Osteoblast (primary cell): ENCODE results near the gene HDAC11. TPM values are rescaled to one million over a fixed set of nuclear protein-coding genes. Genes with fewer than 3 reads are reported as not detected.

Source experiments
- DNase-seq: peaks from one replicate; pipeline ENCODE4 v3.0.0; 2011; ENCODE audit warnings: low spot score, mixed read lengths; ENCODE audit not compliant: insufficient read length; ENCODE audit errors: missing footprints
- H2AFZ ChIP-seq: 2 replicates; pipeline ENCODE4 v1.6.0; 2011; ENCODE audit warnings: mild to moderate bottlenecking, low read length
- H3K27ac ChIP-seq: 2 replicates; pipeline ENCODE4 v1.5.1; 2011; ENCODE audit warnings: mild to moderate bottlenecking, low read depth, low read length, moderate library complexity
- H3K27me3 ChIP-seq: 2 replicates; pipeline ENCODE4 v1.6.0; 2012; ENCODE audit warnings: mild to moderate bottlenecking, control low read depth, inconsistent platforms, low read length, moderate library complexity; ENCODE audit not compliant: insufficient read depth
- H3K36me3 ChIP-seq: 2 replicates; pipeline ENCODE4 v1.5.1; 2011; ENCODE audit warnings: mild to moderate bottlenecking, low read length, control low read depth, moderate library complexity; ENCODE audit not compliant: insufficient read depth
- H3K4me1 ChIP-seq: 2 replicates; pipeline ENCODE4 v1.5.1; 2011; ENCODE audit warnings: mild to moderate bottlenecking, low read length, control low read depth, moderate library complexity; ENCODE audit not compliant: insufficient read depth
- H3K4me2 ChIP-seq: 2 replicates; pipeline ENCODE4 v1.6.0; 2011; ENCODE audit warnings: mild to moderate bottlenecking, low read length; ENCODE audit not compliant: insufficient read depth
- H3K4me3 ChIP-seq: fragments of 200-600 bp; sonication (generic); 3 replicates; pipeline ENCODE4 v1.5.1; 2012; ENCODE audit warnings: mild to moderate bottlenecking, low read length, inconsistent platforms; ENCODE audit not compliant: insufficient read depth
- H3K79me2 ChIP-seq: 2 replicates; pipeline ENCODE4 v1.6.0; 2012; ENCODE audit warnings: mild to moderate bottlenecking, low read length, control low read depth, inconsistent platforms; ENCODE audit not compliant: insufficient read depth
- H3K9me3 ChIP-seq: 2 replicates; pipeline ENCODE4 v1.5.1; 2011; ENCODE audit warnings: low read depth, low read length, control low read depth
- H4K20me1 ChIP-seq: 2 replicates; pipeline ENCODE4 v1.6.0; 2012; ENCODE audit warnings: mild to moderate bottlenecking, low read length, control low read depth; ENCODE audit not compliant: insufficient read depth
- CTCF ChIP-seq: IDR thresholded peaks from 2 replicates; pipeline ENCODE4 v1.5.1; 2011; ENCODE audit warnings: mild to moderate bottlenecking, low read depth, low read length, moderate library complexity; ENCODE audit errors: extremely low read depth
- total RNA-seq: library from RNA; depleted of rRNA; stranded (reverse); fragments of >200 nt; gene quantifications from 2 replicates; pipeline ENCODE4 v1.2.3, GENCODE V29; 2012

Gene HDAC11
- total RNA-seq, 1 donor = 11.2 TPM

GRCh38 chr3:13500133-13500885, 20.2 kb downstream of the HDAC11 start:
- peak; percentile 93 for DNase-seq
- no peaks in the 10 kb centered on the region for H3K9me3 ChIP-seq
- no peaks in the 10 kb centered on the region for H3K36me3 ChIP-seq
- H3K27ac ChIP-seq = no peak overlapping the region
- peaks cover 7% of the 10 kb centered on the region for H3K4me1 ChIP-seq
- H4K20me1 ChIP-seq = peaks cover 4% of the 10 kb centered on the region
- H2AFZ ChIP-seq = no peak overlapping the region
- peak; percentile 61 for TF ChIP-seq CTCF
- H3K27me3 ChIP-seq = no peaks in the 10 kb centered on the region
- no peak overlapping the region for H3K4me3 ChIP-seq
- no peaks in the 10 kb centered on the region for H3K79me2 ChIP-seq
- no peak overlapping the region for H3K4me2 ChIP-seq

- no peaks in the 10 kb centered on the region for H3K9me3 ChIP-seq
- H3K4me1 ChIP-seq = peaks cover 7% of the 10 kb centered on the region
- H3K4me2 ChIP-seq = no peak overlapping the region
- no peak overlapping the region for H3K4me3 ChIP-seq
- H3K79me2 ChIP-seq = no peaks in the 10 kb centered on the region
- H4K20me1 ChIP-seq = peaks cover 1% of the 10 kb centered on the region
- no peak overlapping the region for H2AFZ ChIP-seq
- no peak overlapping the region for H3K27ac ChIP-seq
- TF ChIP-seq CTCF = no peak
- no peaks in the 10 kb centered on the region for H3K36me3 ChIP-seq
- peak; percentile 32 for DNase-seq
- no peaks in the 10 kb centered on the region for H3K27me3 ChIP-seq
These were observed 20.9 kb downstream of the HDAC11 start for GRCh38 chr3:13501056-13501455.

- peak; percentile 22 for DNase-seq
- H3K27me3 ChIP-seq = no peaks in the 10 kb centered on the region
- no peak overlapping the region for H2AFZ ChIP-seq
- no peaks in the 10 kb centered on the region for H3K79me2 ChIP-seq
- H4K20me1 ChIP-seq = no peaks in the 10 kb centered on the region
- no peaks in the 10 kb centered on the region for H3K36me3 ChIP-seq
- H3K27ac ChIP-seq = no peak overlapping the region
- H3K4me1 ChIP-seq = peaks cover 7% of the 10 kb centered on the region
- no peak overlapping the region for H3K4me2 ChIP-seq
- no peak overlapping the region for H3K4me3 ChIP-seq
- no peaks in the 10 kb centered on the region for H3K9me3 ChIP-seq
- TF ChIP-seq CTCF = no peak
These were observed 21.4 kb downstream of the HDAC11 start for GRCh38 chr3:13501521-13501920.

- H3K4me1 ChIP-seq = peaks cover 5% of the 10 kb centered on the region
- DNase-seq = peak; percentile 66
- no peaks in the 10 kb centered on the region for H3K79me2 ChIP-seq
- no peak overlapping the region for H2AFZ ChIP-seq
- no peaks in the 10 kb centered on the region for H3K27me3 ChIP-seq
- H3K36me3 ChIP-seq = no peaks in the 10 kb centered on the region
- H3K9me3 ChIP-seq = no peaks in the 10 kb centered on the region
- H4K20me1 ChIP-seq = no peaks in the 10 kb centered on the region
- no peak overlapping the region for H3K4me2 ChIP-seq
- no peak overlapping the region for H3K4me3 ChIP-seq
- TF ChIP-seq CTCF = no peak
- no peak overlapping the region for H3K27ac ChIP-seq
These were observed 22.1 kb downstream of the HDAC11 start for GRCh38 chr3:13501958-13502790.
